ENCODE results near the gene CFAP46. TPM values are rescaled to one million over a fixed set of nuclear protein-coding genes. Genes with fewer than 3 reads are reported as not detected.

The CFAP46 gene
- 0.24 TPM in 1 of 2 replicates, not detected in the other for total RNA-seq

DNA sequence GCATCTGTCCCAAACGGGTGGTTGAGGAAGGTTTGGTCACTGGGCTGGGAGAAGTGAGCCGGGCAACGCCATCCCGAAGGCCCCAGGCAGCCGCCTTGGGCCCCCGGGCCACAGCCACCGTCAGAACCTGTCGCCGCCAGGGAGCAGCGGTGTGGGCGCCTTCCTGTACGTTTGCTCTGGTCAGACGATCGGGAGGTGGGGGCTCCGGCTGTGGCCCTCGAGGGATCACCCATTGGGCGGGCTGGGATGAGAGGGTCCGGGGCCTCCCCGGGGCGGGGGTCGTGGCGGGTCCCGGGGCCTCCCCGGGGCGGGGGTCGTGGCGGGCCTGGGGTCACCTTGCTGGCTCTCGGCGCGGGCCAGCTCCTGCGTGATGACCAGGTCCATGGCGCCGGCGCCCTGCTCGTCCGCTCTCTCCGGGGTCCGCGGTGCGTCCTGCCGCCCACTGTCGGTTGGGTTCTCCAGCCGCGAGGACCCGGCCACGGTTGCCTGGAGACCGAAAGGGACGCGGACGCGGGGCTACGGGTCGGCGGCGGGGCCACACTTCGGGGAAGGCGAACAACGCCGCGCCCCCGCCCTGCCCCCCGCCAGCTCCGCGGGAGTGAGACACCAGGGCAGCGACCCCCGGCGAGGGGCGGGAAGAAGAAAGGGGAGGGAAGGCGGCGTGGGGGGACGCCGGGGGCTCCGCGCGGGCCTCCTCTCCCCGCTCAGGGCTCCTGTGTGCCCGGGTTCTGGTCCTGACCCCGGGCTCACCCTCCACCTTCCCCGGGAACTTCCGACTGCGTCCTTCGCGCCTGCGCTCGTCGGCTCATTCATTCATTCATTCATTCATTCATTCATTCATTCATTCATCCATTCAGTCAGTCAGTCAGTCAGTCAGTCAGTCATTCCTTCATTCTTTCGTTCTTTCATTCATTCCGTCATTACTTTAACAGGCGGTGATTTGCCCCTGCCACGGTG is at the start of gene CFAP46:
TSS of gene CFAP46 (minus strand) at position 470 of the 957 bp plus-strand sequence. CDS start at position 384, 86 bp downstream.

GRCh38 chr10:132785723-132786475 is 156.5 kb downstream of the CFAP46 start, which contains the start of gene NKX6-2:
Gene NKX6-2, minus strand, starts transcription at chr10:132786147. Its CDS starts 199 bp downstream, at chr10:132785948.

Other genes starting within 250 kb of the CFAP46 start
- not detected in 2 replicates for gene NKX6-2, start 156.4 kb downstream of the CFAP46 start, total RNA-seq
- not detected in 2 replicates for gene ADGRA1, start 145.4 kb upstream of the CFAP46 start, total RNA-seq
- gene KNDC1, start 217.6 kb upstream of the CFAP46 start, total RNA-seq = under 0.01 and 0.21 TPM in 2 replicates